HEK293T (cell line): ENCODE data around the gene SLC25A30.

Experiments
- CTCF ChIA-PET: fragments of 350-600 bp; formaldehyde crosslinking; extraction: SDS; loops from one replicate; lab custom pipeline; 2021; ENCODE audit warnings: antibody characterized with exemption, inconsistent platforms; lab: Yijun Ruan, JAX
- POLR2A ChIA-PET: fragments of 350-600 bp; formaldehyde crosslinking; extraction: SDS; loops from one replicate; lab custom pipeline; 2020; ENCODE audit warnings: antibody characterized with exemption, inconsistent platforms; lab: Yijun Ruan, JAX
- DNase-seq: peaks from one replicate; pipeline ENCODE4 v3.0.0; 2012; ENCODE audit warnings: mixed read lengths; ENCODE audit errors: extremely low spot score
- ARNT ChIP-seq: fragments of 450-650 bp; IDR thresholded peaks from 2 replicates; pipeline ENCODE4 v1.6.1; 2017; ENCODE audit warnings: mild to moderate bottlenecking
- BHLHE40 ChIP-seq: fragments of 450-650 bp; IDR thresholded peaks from 2 replicates; pipeline ENCODE4 v1.6.1; 2016; ENCODE audit warnings: mild to moderate bottlenecking, moderate library complexity, borderline replicate concordance
- CTBP1 ChIP-seq: fragments of 450-650 bp; IDR thresholded peaks from 2 replicates; pipeline ENCODE4 v1.6.1; 2016; ENCODE audit warnings: borderline replicate concordance
- ELF4 ChIP-seq: fragments of 450-650 bp; IDR thresholded peaks from 2 replicates; pipeline ENCODE4 v1.6.1; 2017; ENCODE audit warnings: antibody characterized with exemption
- FOXA1 ChIP-seq: fragments of 450-650 bp; IDR thresholded peaks from 2 replicates; pipeline ENCODE4 v1.6.1; 2016; ENCODE audit warnings: mild to moderate bottlenecking
- FOXK2 ChIP-seq: fragments of 450-650 bp; IDR thresholded peaks from 2 replicates; pipeline ENCODE4 v1.6.1; 2016; ENCODE audit warnings: mild to moderate bottlenecking
- FOXM1 ChIP-seq: fragments of 450-650 bp; IDR thresholded peaks from 2 replicates; pipeline ENCODE4 v1.6.1; 2017; ENCODE audit warnings: mild to moderate bottlenecking, borderline replicate concordance
- HDGF ChIP-seq: fragments of 450-650 bp; IDR thresholded peaks from 2 replicates; pipeline ENCODE4 v1.6.1; 2017; ENCODE audit warnings: antibody characterized with exemption, borderline replicate concordance
- L3MBTL2 ChIP-seq: fragments of 450-650 bp; conservative IDR thresholded peaks from 2 replicates; pipeline ENCODE4 v1.6.1; 2016; ENCODE audit warnings: mild to moderate bottlenecking
- LEF1 ChIP-seq: fragments of 450-650 bp; IDR thresholded peaks from 2 replicates; pipeline ENCODE4 v1.6.1; 2017; ENCODE audit warnings: mild to moderate bottlenecking, borderline replicate concordance
- NFRKB ChIP-seq: fragments of 450-650 bp; IDR thresholded peaks from 2 replicates; pipeline ENCODE4 v1.6.1; 2016; ENCODE audit warnings: mild to moderate bottlenecking, moderate library complexity
- SP1 ChIP-seq: fragments of 450-650 bp; IDR thresholded peaks from 2 replicates; pipeline ENCODE4 v1.6.1; 2017
- SUZ12 ChIP-seq: fragments of 450-650 bp; IDR thresholded peaks from 2 replicates; pipeline ENCODE4 v1.6.1; 2016; ENCODE audit warnings: mild to moderate bottlenecking
- TARDBP ChIP-seq: fragments of 450-650 bp; IDR thresholded peaks from 2 replicates; pipeline ENCODE4 v1.6.1; 2016
- ZNF384 ChIP-seq: fragments of 450-650 bp; IDR thresholded peaks from 2 replicates; pipeline ENCODE4 v1.6.1; 2016
- TF ChIP-seq, protein P1 (sequence below): fragments of 450-650 bp; IDR thresholded peaks from 2 replicates; pipeline ENCODE4 v1.6.1; 2016

The SLC25A30 gene

DNA sequence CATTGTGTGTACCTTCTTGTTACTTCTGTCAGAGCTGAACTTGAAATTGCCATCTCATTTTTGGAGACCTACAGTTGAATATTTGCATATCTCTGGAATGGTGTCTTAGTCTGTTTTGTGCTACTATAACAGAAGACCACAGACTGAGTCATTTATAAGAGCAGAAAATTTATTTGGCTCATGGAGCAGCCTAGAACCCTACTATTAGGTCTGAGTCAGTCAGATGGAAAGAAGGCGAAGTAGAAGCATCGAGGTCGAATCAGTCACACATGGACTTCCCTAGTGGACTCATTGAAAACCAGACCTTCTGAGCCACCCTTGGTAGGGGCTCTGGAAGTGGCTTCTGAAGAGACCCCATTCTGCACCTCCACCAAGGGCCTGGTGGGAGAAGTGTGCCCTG lies 43.3 kb downstream of the SLC25A30 start:
- ChIA-PET CTCF (no interaction called here), POLR2A (no interaction called here)
- no peak for DNase-seq
- no peak for TF ChIP-seq SUZ12
- no peak for TF ChIP-seq FOXK2
- TF ChIP-seq BHLHE40: no peak
- TF ChIP-seq ELF4: no peak
- TF ChIP-seq NFRKB: no peak
- no peak for TF ChIP-seq L3MBTL2
- TF ChIP-seq ARNT: no peak

DNA sequence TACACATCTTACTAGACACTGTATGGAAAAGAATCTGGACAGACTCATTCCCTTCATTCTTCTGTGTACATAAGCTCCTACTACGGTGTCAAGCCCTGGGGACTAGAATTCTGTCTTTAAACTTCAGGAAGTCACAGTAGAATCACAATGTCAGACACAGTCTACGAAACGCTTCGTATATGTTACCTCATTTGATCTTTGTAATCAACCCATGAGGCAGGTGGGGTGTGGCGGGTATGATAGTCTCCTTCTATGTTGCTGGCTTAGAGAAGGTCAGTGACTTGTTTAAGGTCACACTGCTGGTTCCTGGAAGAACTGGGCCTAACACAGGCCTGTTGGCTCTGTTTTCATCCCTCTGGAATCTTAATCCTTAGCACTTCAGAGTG lies 45.0 kb downstream of the SLC25A30 start:
- DNase-seq: no peak
- no peak for TF ChIP-seq NFRKB
- no peak for TF ChIP-seq SUZ12
- ChIA-PET POLR2A (no interaction called here), CTCF (no interaction called here)

DNA sequence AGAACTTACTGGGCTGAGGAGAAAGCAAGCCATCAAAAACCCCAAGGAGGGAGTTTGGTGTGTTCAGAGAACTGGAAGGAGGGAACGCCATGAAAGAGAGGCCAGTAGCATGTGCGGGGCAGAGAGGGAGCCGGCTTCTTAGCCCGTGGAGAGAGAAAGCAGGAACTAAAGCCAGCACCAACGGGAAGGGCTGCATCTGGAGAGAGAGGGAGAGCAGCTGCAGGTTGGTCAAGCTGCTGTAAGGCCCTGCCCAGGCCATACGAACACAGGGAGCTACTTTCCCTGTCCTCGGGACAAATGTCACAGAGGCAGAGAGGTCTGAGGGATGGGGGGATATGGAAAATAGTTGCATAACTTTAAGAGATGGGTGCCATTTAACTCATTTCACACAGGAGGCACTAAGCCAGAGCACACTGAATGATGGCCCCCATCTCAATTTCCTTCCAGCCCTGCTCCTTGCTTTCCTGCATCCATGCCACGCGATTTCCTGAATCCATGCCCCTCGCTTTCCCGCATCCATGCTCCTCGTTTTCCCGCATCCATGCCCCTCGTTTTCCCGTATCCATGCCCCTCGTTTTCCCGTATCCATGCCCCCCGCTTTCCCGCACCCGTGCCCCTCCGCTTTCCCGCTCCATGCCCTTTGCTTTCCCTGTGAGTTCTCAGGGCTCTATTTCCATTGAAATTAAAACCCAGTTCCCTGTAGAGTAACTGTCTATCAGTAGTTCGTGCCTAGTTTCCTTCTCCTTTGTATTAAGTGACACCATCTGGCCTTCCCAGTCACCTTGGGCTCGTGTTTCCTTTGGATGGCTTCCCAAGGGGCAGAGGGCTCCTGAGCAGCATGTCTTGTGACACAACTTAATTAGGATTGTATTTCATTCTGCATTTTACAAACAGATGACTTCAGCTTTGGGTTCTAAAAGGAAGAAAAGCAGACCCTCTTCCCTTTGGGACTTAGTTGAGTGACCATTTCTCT lies 45.7 kb downstream of the SLC25A30 start:
- no peak for DNase-seq
- ChIA-PET POLR2A (no interaction called here), CTCF (interaction anchor here (1.3 kb wide), 1 partner anchor 22 kb away, joined by 5 read pairs; no protein-coding TSS in a partner anchor)

DNA sequence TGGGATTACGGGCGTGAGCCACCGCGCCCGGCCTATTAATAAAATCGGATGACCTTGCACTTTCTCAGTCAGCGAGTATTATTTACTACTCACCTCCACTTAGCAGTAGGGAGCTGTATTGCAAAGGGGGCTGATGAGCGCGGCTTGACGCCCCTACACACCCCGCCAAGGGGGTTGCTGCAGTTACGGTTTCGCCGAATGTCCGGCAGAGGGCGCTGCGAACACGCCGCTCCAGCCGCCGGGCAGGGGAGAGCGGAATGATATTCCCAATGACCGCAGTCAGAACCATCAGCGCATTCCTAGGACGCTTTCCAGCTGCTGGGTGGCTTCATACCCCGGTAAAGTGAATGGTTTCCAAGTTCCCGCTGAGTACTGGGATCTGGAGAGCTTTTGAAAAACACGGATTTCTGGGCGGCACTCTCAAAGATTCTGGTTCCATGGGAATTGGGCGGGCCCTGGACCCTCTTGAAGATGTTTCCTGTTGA lies 47.2 kb downstream of the SLC25A30 start:
- ChIA-PET POLR2A (no interaction called here), CTCF (interaction anchor here (0.6 to 1.8 kb wide), 4 partner anchors 14 to 29 kb away, joined by 3 to 5 read pairs (median 4); no protein-coding TSS in a partner anchor)
- no peak for TF ChIP-seq FOXM1
- TF ChIP-seq ARNT: no peak
- TF ChIP-seq FOXK2: no peak
- TF ChIP-seq ZNF384: no peak
- no peak for TF ChIP-seq ELF4
- no peak for TF ChIP-seq BHLHE40
- no peak for TF ChIP-seq CTBP1
- TF ChIP-seq SP1: no peak
- TF ChIP-seq, protein P1, sequence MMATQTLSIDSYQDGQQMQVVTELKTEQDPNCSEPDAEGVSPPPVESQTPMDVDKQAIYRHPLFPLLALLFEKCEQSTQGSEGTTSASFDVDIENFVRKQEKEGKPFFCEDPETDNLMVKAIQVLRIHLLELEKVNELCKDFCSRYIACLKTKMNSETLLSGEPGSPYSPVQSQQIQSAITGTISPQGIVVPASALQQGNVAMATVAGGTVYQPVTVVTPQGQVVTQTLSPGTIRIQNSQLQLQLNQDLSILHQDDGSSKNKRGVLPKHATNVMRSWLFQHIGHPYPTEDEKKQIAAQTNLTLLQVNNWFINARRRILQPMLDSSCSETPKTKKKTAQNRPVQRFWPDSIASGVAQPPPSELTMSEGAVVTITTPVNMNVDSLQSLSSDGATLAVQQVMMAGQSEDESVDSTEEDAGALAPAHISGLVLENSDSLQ: no peak
- TF ChIP-seq LEF1: no peak
- no peak for TF ChIP-seq NFRKB
- no peak for TF ChIP-seq L3MBTL2
- no peak for TF ChIP-seq SUZ12
- no peak for TF ChIP-seq TARDBP
- DNase-seq: peak; percentile 59

More for the DNA sequence above, 45.7 kb downstream of the SLC25A30 start:
- TF ChIP-seq FOXA1 (no peak), FOXM1 (no peak), FOXK2 (no peak), ZNF384 (no peak)
- TF ChIP-seq, protein P1: 0 out of 2 replicates have a peak, but pooled peaks have one; percentile 9

DNA sequence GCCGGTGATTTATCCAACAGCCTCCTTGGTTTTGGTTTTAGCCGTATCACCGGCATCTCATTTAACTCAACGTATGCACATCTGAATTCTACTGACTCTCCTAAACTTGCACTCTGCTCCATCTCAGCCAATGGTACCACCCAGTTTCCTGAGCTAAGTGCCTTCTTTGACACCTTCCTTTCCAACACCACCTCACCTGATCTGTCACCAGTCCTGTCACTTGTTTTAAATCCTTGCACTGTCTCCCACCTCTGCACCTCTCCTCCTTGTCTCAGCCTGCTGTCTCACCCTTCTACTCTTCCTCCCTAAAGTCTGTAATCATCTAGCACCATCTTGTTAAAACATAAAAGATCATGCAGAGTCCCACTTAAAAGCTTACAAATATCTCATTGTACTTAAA lies 49.1 kb downstream of the SLC25A30 start:
- ChIA-PET CTCF (interaction anchor here (1.8 kb wide), 1 partner anchor 25 kb away, joined by 4 read pairs; no protein-coding TSS in a partner anchor), POLR2A (no interaction called here)
- no peak for TF ChIP-seq SP1
- TF ChIP-seq NFRKB: no peak
- TF ChIP-seq LEF1: no peak
- no peak for TF ChIP-seq CTBP1
- no peak for TF ChIP-seq FOXA1
- no peak for TF ChIP-seq ELF4
- no peak for TF ChIP-seq BHLHE40
- no peak for TF ChIP-seq ZNF384
- no peak for TF ChIP-seq L3MBTL2
- no peak for TF ChIP-seq FOXK2
- no peak for TF ChIP-seq SUZ12
- TF ChIP-seq TARDBP: no peak
- TF ChIP-seq ARNT: no peak
- no peak for TF ChIP-seq FOXM1
- no peak for TF ChIP-seq HDGF
- DNase-seq: no peak

DNA sequence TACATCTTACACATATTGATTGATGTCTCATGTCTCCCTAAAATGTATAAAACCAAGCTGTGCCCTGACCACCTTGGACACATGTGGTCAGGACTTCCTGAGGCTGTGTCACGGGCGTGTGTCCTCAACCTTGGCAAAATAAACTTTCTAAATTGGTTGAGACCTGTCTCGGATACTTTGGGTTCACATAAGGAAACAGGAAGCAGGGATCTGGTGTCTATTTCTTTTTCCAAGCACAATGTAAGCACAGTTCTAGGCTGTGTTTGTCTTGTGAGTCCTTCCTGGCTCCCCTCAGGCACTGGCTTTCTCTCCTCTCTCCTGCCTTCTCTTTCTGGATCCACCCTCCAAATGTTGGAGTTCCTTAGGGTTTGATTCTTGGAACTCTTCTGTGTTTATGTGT lies 49.6 kb downstream of the SLC25A30 start:
- TF ChIP-seq NFRKB: no peak
- TF ChIP-seq ARNT: no peak
- no peak for TF ChIP-seq FOXK2
- no peak for TF ChIP-seq TARDBP
- no peak for TF ChIP-seq ZNF384
- no peak for TF ChIP-seq CTBP1
- TF ChIP-seq FOXM1: no peak
- TF ChIP-seq ELF4: no peak
- no peak for TF ChIP-seq HDGF
- TF ChIP-seq SUZ12: no peak
- TF ChIP-seq, protein P1: no peak
- TF ChIP-seq BHLHE40: no peak
- no peak for TF ChIP-seq LEF1
- TF ChIP-seq SP1: no peak
- TF ChIP-seq FOXA1: no peak
- no peak for TF ChIP-seq L3MBTL2
- ChIA-PET POLR2A (no interaction called here), CTCF (no interaction called here)
- DNase-seq: no peak
